Measurements from ENCODE around the gene CHRNA9. TPM values are rescaled to one million over a fixed set of nuclear protein-coding genes. Genes with fewer than 3 reads are reported as not detected.

CHRNA9 gene
- total RNA-seq, 1 donor from 2014 or later, result not detected

- no peak overlapping the region for H3K4me3 Mint-ChIP-seq (ENCODE audit: unreplicated experiment)
- DNase-seq, result no peak
- peaks cover 6% of the 10 kb centered on the region for H3K27me3 Mint-ChIP-seq (ENCODE audit: unreplicated experiment)
- no peak overlapping the region for H3K27ac Mint-ChIP-seq (ENCODE audit: unreplicated experiment)
- no peaks in the 10 kb centered on the region for H3K4me1 Mint-ChIP-seq (ENCODE audit: low read depth, unreplicated experiment)
- H3K36me3 Mint-ChIP-seq (ENCODE audit: unreplicated experiment), result peaks cover 4% of the 10 kb centered on the region
- no peak for TF ChIP-seq CTCF (IDR thresholded peaks at IDR 0.05; ENCODE audit: partially characterized antibody, unreplicated experiment)
- H3K9me3 Mint-ChIP-seq (ENCODE audit: unreplicated experiment), result peaks cover 2% of the 10 kb centered on the region
These were observed 35.3 kb upstream of the CHRNA9 start for GRCh38 chr4:40299811-40300292.

GRCh38 chr4:40300371-40301162 is 34.6 kb upstream of the CHRNA9 start:
- peaks cover 2% of the 10 kb centered on the region for H3K9me3 Mint-ChIP-seq (ENCODE audit: unreplicated experiment)
- no peak for TF ChIP-seq CTCF (IDR thresholded peaks at IDR 0.05; ENCODE audit: partially characterized antibody, unreplicated experiment)
- no peaks in the 10 kb centered on the region for H3K4me1 Mint-ChIP-seq (ENCODE audit: low read depth, unreplicated experiment)
- H3K27me3 Mint-ChIP-seq (ENCODE audit: unreplicated experiment), result peaks cover 6% of the 10 kb centered on the region
- no peak overlapping the region for H3K4me3 Mint-ChIP-seq (ENCODE audit: unreplicated experiment)
- H3K36me3 Mint-ChIP-seq (ENCODE audit: unreplicated experiment), result peaks cover 4% of the 10 kb centered on the region
- no peak for DNase-seq
- H3K27ac Mint-ChIP-seq (ENCODE audit: unreplicated experiment), result no peak overlapping the region

- H3K36me3 Mint-ChIP-seq (ENCODE audit: unreplicated experiment), result peaks cover 4% of the 10 kb centered on the region
- no peak overlapping the region for H3K4me3 Mint-ChIP-seq (ENCODE audit: unreplicated experiment)
- H3K9me3 Mint-ChIP-seq (ENCODE audit: unreplicated experiment), result no peaks in the 10 kb centered on the region
- H3K27me3 Mint-ChIP-seq (ENCODE audit: unreplicated experiment), result peaks cover 3% of the 10 kb centered on the region
- no peak overlapping the region for H3K27ac Mint-ChIP-seq (ENCODE audit: unreplicated experiment)
- no peaks in the 10 kb centered on the region for H3K4me1 Mint-ChIP-seq (ENCODE audit: low read depth, unreplicated experiment)
- no peak for DNase-seq
- no peak for TF ChIP-seq CTCF (IDR thresholded peaks at IDR 0.05; ENCODE audit: partially characterized antibody, unreplicated experiment)
These were observed 33.5 kb upstream of the CHRNA9 start for GRCh38 chr4:40301603-40302002.

GRCh38 chr4:40303751-40304150 is 31.4 kb upstream of the CHRNA9 start:
- H3K4me3 Mint-ChIP-seq (ENCODE audit: unreplicated experiment), result no peak overlapping the region
- H3K36me3 Mint-ChIP-seq (ENCODE audit: unreplicated experiment), result peaks cover 4% of the 10 kb centered on the region
- no peak overlapping the region for H3K27ac Mint-ChIP-seq (ENCODE audit: unreplicated experiment)
- H3K27me3 Mint-ChIP-seq (ENCODE audit: unreplicated experiment), result peaks cover 3% of the 10 kb centered on the region
- no peak for TF ChIP-seq CTCF (IDR thresholded peaks at IDR 0.05; ENCODE audit: partially characterized antibody, unreplicated experiment)
- no peak for DNase-seq
- no peaks in the 10 kb centered on the region for H3K9me3 Mint-ChIP-seq (ENCODE audit: unreplicated experiment)
- H3K4me1 Mint-ChIP-seq (ENCODE audit: low read depth, unreplicated experiment), result no peaks in the 10 kb centered on the region

Measured in glutamatergic neuron (in vitro differentiated cells).